PC-3 (cell line): Measurements from ENCODE around the gene KDM4C. TPM values are rescaled to one million over a fixed set of nuclear protein-coding genes. Genes with fewer than 3 reads are reported as not detected.

Source experiments
- ATAC-seq: fragments of 200-7000 bp; cut with Tn5 transposase; 2 replicates; pipeline ENCODE4 v1.9.1; 2020; ENCODE audit warnings: mild to moderate bottlenecking, moderate library complexity
- BruUV-seq: library from RNA; stranded (reverse); fragments of 400-500 nt; replicated peaks from 2 replicates; lab custom pipeline; 2021; lab: Mats Ljungman, UMichigan
- CTCF ChIA-PET: fragments of 300-600 bp; sonication (Branson Sonifier 250); formaldehyde crosslinking; loops from one replicate; lab custom pipeline; 2022; ENCODE audit warnings: antibody characterized with exemption; lab: Charles Lee
- POLR2A ChIA-PET: fragments of 300-600 bp; sonication (Branson Sonifier 250); formaldehyde crosslinking; loops from one replicate; lab custom pipeline; 2022; ENCODE audit warnings: antibody characterized with exemption; ENCODE audit not compliant: unreplicated experiment; lab: Charles Lee
- DNase-seq: peaks from one replicate; pipeline ENCODE4 v3.0.0-alpha.2; 2015
- H2AFZ ChIP-seq: fragments of 300-600 bp; sonication (generic); 2 replicates; pipeline ENCODE4 v1.6.0; 2016; ENCODE audit warnings: antibody characterized with exemption, low read length
- H3F3A ChIP-seq: fragments of 300-600 bp; sonication (generic); one replicate; pipeline ENCODE4 v1.6.0; 2017; ENCODE audit warnings: antibody characterized with exemption, low read length, control low read depth, mild to moderate bottlenecking; ENCODE audit not compliant: unreplicated experiment
- H3K27ac ChIP-seq: fragments of 300-600 bp; sonication (generic); 2 replicates; pipeline ENCODE4 v1.5.1; 2016; ENCODE audit warnings: mild to moderate bottlenecking, low read length
- H3K27me3 ChIP-seq: fragments of 300-600 bp; sonication (generic); 2 replicates; pipeline ENCODE4 v1.6.1; 2016; ENCODE audit warnings: low read length, mixed read lengths
- H3K36me3 ChIP-seq: fragments of 300-600 bp; sonication (generic); 2 replicates; pipeline ENCODE4 v1.6.1; 2016; ENCODE audit warnings: low read depth, mixed run types, low read length, mixed read lengths
- H3K4me1 ChIP-seq: fragments of 300-600 bp; sonication (generic); 2 replicates; pipeline ENCODE4 v1.5.1; 2016; ENCODE audit warnings: low read length; ENCODE audit not compliant: insufficient read depth
- H3K4me2 ChIP-seq: fragments of 300-600 bp; sonication (generic); 2 replicates; pipeline ENCODE4 v1.6.0; 2016; ENCODE audit warnings: low read length
- H3K4me3 ChIP-seq: fragments of 300-600 bp; sonication (generic); 2 replicates; pipeline ENCODE4 v1.5.1; 2016; ENCODE audit warnings: mild to moderate bottlenecking, low read length, mixed read lengths
- H3K79me2 ChIP-seq: fragments of 300-600 bp; sonication (generic); 2 replicates; pipeline ENCODE4 v1.6.1; 2017; ENCODE audit warnings: low read length, mixed read lengths
- H3K9ac ChIP-seq: fragments of 300-600 bp; sonication (generic); 2 replicates; pipeline ENCODE4 v1.6.0; 2016; ENCODE audit warnings: mild to moderate bottlenecking, low read length
- H3K9me2 ChIP-seq: fragments of 300-600 bp; sonication (generic); replicated peaks from 2 replicates; pipeline ENCODE4 v1.6.1; 2016; ENCODE audit warnings: mixed run types, low read length, mixed read lengths
- H3K9me3 ChIP-seq: fragments of 300-600 bp; sonication (generic); 2 replicates; pipeline ENCODE4 v1.6.1; 2016; ENCODE audit warnings: low read length, mixed read lengths
- H4K20me1 ChIP-seq: fragments of 300-600 bp; sonication (generic); 2 replicates; pipeline ENCODE4 v1.6.1; 2016; ENCODE audit warnings: low read length, mixed read lengths
- EZH2 ChIP-seq: fragments of 300-600 bp; sonication (generic); IDR thresholded peaks from one replicate; pipeline ENCODE4 v1.6.1; 2017; ENCODE audit warnings: antibody characterized with exemption, mild to moderate bottlenecking, low read length; ENCODE audit not compliant: unreplicated experiment
- EZH2phosphoT487 ChIP-seq: fragments of 300-600 bp; sonication (generic); IDR thresholded peaks from 2 replicates; pipeline ENCODE4 v1.6.1; 2018; ENCODE audit warnings: mild to moderate bottlenecking, antibody characterized with exemption, low read length, borderline replicate concordance
- intact Hi-C: fragments of 100-400 bp; cut with micrococcal nuclease; formaldehyde crosslinking; loops from 2 replicates; pipeline ENCODE4 v1.9.0; 2023
- total RNA-seq: library from RNA; depleted of rRNA; stranded (reverse); fragments of >200 nt; gene quantifications from 2 replicates; pipeline ENCODE4 v1.2.3, GENCODE V29; 2014
- TF ChIP-seq, protein P1 (sequence below): fragments of 300-600 bp; sonication (generic); conservative IDR thresholded peaks from 2 replicates; pipeline ENCODE4 v1.5.1; 2017; ENCODE audit warnings: antibody characterized with exemption, low read depth, mild to moderate bottlenecking, low read length

The KDM4C gene
- total RNA-seq, 1 experiment from 2014 or later, result 27.0 TPM

DNA sequence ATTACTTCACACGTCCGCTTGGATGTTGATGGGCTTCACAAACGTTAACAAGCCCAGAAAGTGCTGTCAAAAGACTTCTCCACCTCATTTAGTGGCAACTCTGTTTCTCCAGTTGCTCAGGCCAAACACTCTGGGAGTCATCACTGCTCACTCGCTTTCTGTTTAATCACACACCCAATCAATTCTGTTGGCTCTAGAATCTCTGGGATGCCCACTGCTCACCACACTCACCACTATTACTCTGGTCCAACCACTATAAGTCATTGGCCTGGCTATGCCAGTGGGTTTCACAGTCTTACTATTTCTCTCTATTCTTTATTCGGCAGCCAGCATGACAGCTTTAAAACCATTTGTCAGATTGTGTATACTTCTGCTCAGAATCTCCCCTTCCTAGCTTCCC is 163.5 kb downstream of the KDM4C start:
- no peaks in the 10 kb centered on the region for H4K20me1 ChIP-seq
- ATAC-seq (no peak), DNase-seq (no peak)
- no peaks in the 10 kb centered on the region for H3K36me3 ChIP-seq
- H2AFZ ChIP-seq, result no peak overlapping the region
- CTCF ChIA-PET, result no interaction called here
- H3K4me3 ChIP-seq, result no peak overlapping the region
- no peak overlapping the region for H3K4me2 ChIP-seq
- H3K27ac ChIP-seq, result no peak overlapping the region
- intact Hi-C loops, result no loop called here
- BruUV-seq, result no TSS peak
- no peaks in the 10 kb centered on the region for H3F3A ChIP-seq
- H3K4me1 ChIP-seq, result no peaks in the 10 kb centered on the region
- TF ChIP-seq, protein P1, sequence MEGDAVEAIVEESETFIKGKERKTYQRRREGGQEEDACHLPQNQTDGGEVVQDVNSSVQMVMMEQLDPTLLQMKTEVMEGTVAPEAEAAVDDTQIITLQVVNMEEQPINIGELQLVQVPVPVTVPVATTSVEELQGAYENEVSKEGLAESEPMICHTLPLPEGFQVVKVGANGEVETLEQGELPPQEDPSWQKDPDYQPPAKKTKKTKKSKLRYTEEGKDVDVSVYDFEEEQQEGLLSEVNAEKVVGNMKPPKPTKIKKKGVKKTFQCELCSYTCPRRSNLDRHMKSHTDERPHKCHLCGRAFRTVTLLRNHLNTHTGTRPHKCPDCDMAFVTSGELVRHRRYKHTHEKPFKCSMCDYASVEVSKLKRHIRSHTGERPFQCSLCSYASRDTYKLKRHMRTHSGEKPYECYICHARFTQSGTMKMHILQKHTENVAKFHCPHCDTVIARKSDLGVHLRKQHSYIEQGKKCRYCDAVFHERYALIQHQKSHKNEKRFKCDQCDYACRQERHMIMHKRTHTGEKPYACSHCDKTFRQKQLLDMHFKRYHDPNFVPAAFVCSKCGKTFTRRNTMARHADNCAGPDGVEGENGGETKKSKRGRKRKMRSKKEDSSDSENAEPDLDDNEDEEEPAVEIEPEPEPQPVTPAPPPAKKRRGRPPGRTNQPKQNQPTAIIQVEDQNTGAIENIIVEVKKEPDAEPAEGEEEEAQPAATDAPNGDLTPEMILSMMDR, result no peak
- TF ChIP-seq EZH2phosphoT487 (no peak), EZH2 (no peak)
- H3K9me3 ChIP-seq, result no peaks in the 10 kb centered on the region
- no peaks in the 10 kb centered on the region for H3K79me2 ChIP-seq
- POLR2A ChIA-PET, result no interaction called here
- no peak overlapping the region for H3K9ac ChIP-seq
- no peaks in the 10 kb centered on the region for H3K9me2 ChIP-seq
- H3K27me3 ChIP-seq, result no peaks in the 10 kb centered on the region

DNA sequence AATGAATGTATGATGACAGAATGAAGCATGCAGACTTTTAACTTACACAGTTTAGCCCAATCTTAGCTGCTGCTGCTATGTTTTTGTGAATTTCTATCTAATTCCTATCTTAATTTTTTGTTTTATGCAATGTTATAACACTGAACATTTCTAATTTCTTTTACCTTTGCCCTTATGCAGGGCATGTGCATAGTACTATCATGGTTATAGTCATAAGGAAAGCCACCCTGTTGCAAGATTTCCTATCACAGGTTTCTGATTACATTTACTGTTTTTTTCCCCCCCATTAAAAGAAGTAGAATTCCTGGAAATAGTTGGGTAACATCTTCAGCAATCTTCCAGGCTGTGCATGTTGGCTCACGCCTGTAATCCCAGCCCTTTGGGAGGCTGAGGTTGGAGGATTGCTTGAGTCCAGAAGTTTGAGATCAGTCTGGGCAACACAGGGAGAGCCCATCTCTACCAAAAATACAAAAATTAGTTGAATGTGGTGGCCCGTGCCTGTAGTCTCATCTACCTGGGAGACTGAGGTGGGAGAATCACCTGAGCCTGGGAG is 164.4 kb downstream of the KDM4C start:
- ATAC-seq (no peak), DNase-seq (no peak)
- Histone ChIP-seq H3K27ac (no peak overlapping the region), H3K79me2 (no peaks in the 10 kb centered on the region), H4K20me1 (no peaks in the 10 kb centered on the region), H3K9ac (no peak overlapping the region), H3K9me3 (no peaks in the 10 kb centered on the region), H3K4me1 (no peaks in the 10 kb centered on the region), H2AFZ (no peak overlapping the region), H3K36me3 (no peaks in the 10 kb centered on the region), H3F3A (no peaks in the 10 kb centered on the region), H3K9me2 (no peaks in the 10 kb centered on the region), H3K4me2 (no peak overlapping the region), H3K4me3 (no peak overlapping the region), H3K27me3 (no peaks in the 10 kb centered on the region)
- no TSS peak for BruUV-seq
- POLR2A ChIA-PET, result no interaction called here
- intact Hi-C loops, result no loop called here
- CTCF ChIA-PET, result no interaction called here
- no peak for TF ChIP-seq EZH2phosphoT487

DNA sequence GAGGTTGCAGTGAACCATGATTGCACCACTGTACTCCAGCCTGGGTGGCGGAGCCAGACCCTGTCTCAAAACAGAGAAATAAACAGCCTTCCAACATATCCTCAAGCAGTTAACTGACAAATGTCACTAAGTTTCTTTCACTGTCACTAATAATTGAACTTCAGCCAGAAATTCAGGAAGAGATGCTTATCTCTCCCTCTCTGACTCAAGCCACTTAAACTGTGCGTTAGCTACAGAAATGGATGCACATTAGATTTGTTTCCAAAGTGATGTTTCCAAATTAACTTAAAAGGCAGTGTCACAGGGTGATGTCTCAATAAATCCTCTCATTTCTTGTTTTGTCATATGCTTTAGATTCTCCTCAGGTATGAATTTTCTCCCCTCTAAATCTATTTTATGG is 164.9 kb downstream of the KDM4C start:
- intact Hi-C loops, result no loop called here
- DNase-seq (no peak), ATAC-seq (no peak)
- no peaks in the 10 kb centered on the region for H3K4me1 ChIP-seq
- H3K4me2 ChIP-seq, result no peak overlapping the region
- POLR2A ChIA-PET, result no interaction called here
- TF ChIP-seq EZH2phosphoT487 (no peak), EZH2 (no peak)
- TF ChIP-seq, protein P1, result no peak
- H3F3A ChIP-seq, result no peaks in the 10 kb centered on the region
- H3K27ac ChIP-seq, result no peak overlapping the region
- CTCF ChIA-PET, result no interaction called here
- no peaks in the 10 kb centered on the region for H3K9me3 ChIP-seq
- H2AFZ ChIP-seq, result no peak overlapping the region
- no peaks in the 10 kb centered on the region for H4K20me1 ChIP-seq
- no peaks in the 10 kb centered on the region for H3K79me2 ChIP-seq
- H3K36me3 ChIP-seq, result no peaks in the 10 kb centered on the region
- H3K4me3 ChIP-seq, result no peak overlapping the region
- BruUV-seq, result no TSS peak
- no peaks in the 10 kb centered on the region for H3K9me2 ChIP-seq
- no peaks in the 10 kb centered on the region for H3K27me3 ChIP-seq
- no peak overlapping the region for H3K9ac ChIP-seq
